Hypothalamus (tissue), 51 donors: ENCODE results near the gene MAD1L1.
"Not testable (repeated sequence)": the region's sequence is repeated elsewhere in the genome, so short reads cannot be mapped to it uniquely, and the experiment has no call there.

Experiments
- DNase-seq, 51 donors: peaks; one replicate each; lab custom pipeline; 2025; lab: John Stamatoyannopoulos, UW

MAD1L1 gene

DNA sequence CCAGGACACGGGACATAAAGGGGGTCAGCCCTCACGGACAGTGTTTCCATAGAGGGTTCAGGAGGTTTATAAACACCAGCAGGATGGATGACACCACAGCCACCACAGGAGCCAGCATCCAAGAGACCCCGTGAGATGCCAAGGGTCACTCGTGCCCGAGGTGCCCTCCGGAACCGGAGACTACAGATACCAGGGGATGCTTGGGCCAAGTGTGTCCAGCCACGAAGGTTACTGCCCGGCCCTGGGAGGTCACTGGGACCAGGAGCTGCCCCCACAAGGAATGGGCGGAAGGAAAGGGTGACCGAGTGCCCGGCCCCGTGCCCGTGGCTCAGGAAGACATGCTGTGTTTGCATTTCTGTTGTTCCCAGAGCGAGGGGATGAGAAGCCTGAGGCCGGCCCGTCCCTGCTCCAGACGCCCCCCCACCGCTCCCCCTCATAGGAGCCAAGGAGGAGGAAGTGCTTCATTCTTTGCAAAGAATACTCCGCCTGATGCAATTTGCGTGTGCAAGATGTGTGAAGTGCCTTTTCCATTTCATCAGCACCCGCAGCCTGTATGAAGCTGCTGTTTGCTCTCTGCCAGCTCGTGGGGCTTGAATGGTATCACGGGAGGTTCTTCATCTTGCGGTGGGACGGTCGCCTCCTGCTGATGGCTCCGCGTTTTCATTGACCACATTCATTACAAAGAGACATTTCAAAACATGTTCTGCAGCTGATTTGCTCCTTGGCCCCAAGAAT is 386.2 kb downstream of the MAD1L1 start:
- no peak for DNase-seq

DNA sequence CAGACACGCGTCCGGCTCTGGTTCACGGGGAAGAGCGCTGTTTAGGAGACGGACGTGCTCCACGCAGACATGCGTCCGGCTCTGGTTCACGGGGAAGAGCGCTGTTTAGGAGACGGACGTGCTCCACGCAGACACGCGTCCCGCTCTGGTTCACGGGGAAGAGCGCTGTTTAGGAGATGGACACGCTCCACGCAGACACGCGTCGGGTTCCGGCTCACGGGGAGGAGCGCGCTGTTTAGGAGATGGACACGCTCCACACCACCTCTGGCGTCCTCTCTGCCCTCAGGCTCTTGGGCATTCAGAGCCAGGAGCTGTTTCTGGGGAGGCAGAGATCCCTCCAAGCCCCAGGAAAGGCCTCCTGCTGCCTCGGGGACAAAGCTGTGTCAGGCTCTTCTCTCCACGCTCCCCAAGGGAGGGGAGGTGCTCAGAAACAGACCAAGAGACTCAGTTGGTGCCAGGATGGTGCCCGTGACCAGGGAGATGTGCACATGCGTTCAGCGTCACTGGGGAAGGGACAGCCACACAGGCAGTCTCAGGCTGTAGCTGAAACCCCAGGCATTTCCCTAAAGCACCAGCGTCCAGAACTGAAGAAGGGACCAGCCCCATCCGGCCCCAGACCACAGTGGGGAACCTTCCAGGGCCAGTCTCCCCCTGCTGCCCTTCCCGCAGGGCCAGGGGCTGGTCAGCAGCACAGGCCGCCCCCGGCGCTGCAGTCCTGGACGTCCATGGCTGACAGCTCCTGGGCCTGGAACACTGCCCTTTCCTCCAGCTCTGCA is 387.0 kb downstream of the MAD1L1 start:
- no peak for DNase-seq

DNA sequence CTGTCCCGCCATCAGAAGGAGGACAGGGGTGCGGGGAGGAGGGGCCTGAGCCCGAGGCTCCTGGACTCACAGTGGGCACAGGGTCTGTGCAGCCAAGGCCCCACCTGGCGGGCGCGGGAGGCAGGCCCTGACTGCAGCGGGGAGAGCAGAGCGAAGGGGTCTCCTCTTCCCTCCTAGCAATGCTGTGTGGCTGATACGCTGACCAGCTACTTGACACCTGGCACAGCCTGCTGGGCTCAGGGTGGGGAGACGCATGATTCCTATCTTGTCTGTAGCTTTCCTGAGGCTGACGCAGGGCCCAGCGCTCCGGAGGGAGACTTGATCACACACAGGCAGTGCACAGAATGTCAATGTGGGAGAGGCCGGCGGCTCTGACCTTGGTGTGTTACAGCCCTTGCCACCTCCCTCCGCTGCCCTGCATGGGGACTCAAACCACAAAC is 387.8 kb downstream of the MAD1L1 start:
- no peak for DNase-seq

DNA sequence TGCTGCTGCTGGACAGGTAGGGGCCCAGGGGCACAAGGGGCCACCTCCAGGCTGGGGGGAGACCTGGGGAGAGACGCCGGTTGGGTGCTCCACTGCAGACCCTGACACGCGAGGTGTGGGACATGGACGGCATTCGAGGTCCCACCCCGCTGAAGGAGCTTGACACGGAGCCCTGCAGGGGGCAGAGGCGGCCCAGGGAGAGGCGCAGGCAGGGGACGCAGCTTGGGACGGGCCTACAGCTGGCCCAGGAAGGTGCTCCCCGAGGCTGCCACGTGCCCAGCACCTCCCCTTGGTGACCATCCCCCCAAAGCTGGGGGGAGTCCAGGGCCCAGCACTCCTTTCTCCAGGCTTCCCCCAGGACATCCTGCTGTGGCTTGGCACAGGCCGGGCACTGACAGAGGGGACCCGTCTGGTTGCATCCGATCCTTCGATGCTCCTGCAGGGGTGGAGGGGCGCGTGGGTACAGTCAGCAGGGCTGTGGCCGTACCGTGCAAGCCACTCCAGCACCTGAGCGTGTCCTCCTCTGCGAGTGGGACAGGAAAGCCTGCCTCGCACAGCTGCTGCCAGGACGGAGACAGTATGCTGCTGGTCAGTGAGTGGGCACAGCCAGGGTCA is 388.3 kb downstream of the MAD1L1 start:
- DNase-seq: no peak

DNA sequence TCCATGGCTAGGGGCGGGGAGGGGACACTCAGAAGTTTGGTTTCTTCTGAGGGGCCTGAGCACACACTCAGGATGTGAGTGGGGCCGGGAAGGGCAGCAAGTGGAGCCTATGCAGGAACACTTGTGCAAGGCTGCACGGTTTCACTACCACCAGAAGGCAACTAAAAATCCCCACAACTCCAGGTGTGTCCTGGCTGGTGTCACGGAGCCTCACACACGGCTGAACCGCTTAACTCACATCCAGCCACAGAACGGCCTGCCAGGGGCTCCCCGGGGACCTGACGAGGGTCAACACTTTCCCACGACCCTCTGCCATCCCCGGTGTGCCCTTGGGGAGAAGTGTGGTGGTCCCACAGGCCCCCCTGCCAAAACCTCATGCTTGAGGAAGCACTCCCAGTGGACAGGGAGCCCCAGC is 388.8 kb downstream of the MAD1L1 start:
- no peak for DNase-seq

DNA sequence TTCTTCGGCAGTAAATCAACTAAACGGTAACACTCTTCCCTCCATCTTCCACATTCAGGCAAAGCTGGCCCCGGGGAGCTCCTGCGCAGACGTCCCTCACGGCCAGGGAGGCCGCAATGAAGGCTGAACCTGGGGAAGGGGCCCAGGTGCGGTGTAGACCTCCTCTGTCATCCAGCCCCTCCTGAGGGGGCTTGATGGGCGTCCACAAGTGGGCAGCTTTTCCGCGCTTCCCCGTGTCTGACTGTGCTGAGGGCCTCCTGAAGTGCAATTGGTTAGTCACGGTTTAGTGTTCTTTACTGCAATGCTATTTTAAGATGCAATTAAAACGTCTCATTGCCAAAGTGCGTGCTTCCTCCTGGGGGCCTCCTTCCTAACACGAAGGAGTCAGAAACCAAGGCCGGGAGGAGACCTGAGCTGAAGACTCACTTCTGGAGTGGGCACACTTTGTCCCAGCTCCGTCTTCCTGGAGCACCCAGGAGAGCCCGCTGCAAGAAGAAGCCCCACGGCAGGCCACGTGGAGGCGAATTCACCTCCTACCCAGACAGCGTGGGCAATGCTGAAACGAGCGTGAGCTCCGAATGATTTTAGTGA is 389.4 kb downstream of the MAD1L1 start:
- DNase-seq: peak in 2 of 51 donors; percentile 57 to 63

DNA sequence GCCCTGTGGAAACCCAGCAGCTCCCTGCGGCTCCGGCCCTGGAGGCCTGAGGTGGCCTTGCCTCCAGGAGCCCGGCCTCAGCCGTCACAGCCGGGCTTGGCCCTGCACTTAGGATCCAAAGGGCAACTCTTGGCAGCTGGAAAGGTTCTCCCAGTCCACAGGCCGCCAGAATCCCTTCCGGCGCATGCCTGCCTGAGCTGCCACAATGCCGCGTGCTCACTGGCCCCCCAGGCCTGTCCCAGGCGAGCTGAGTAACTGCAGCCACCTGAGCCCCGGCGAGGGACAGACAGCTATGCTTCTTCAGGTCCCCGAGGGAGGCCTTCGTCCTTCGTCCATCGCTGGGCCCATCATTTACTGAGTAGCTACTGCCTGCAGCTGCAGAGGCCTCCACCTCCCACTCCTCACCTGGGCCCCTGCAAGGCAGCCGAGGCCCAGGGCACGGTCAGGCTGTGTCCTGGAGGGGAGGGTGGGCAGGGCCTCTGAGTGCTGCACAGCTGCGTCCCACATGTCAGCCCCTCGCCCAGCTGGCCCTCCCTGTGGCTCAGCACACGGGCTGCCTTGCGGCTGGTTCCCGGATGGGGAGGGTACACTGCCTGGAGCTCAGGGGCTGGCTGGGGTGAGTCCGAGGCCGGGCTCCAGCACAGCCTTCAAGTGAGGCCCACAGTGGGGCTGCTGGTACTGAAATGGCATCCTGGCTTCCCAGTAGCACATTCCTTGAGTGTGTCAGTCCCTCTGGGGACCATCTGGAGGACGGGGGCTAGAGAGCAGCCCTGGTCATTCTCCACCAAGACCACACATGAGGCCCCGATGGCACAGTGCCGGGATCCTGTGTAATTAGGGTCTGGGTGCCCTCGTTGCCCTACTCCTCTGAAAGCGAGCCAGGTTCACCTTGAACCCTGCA is 390.2 kb downstream of the MAD1L1 start:
- DNase-seq: no peak

DNA sequence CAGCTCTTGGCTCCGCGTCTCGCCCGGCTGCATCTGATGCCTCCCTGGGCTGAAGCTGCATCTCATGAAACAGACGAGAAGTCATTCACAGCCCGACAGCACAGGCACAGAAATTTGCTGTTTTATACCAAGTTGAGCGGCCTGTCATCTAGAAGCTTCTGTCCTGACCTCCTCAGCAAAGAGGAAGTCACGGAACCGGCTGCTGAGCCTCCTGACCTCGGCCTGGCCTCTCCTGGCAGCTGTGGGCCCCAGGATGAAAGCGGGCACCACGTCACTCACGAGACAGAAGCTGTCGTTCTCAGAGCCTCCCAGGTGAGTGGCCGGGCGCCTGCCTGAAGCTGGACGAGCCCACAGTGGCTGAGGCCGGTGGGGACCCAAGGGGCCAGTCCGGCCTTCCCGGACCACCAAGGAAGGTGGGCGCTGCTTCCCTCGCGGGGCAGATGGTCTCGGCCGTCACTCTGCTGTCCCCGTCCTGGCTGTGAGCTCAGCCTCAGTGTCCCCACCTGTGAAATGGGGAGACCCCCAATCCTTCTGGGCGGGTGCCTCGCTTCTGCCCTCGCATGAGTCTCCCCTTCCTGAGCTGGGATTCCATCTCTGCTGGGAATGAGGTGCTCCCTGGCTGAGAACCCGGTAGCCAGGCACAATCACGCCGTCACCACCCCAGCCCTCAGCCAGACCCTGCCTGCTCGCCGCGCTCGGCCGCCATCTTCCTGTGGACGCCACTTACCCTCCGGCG is 391.3 kb downstream of the MAD1L1 start:
- not testable (repeated sequence) for DNase-seq

DNA sequence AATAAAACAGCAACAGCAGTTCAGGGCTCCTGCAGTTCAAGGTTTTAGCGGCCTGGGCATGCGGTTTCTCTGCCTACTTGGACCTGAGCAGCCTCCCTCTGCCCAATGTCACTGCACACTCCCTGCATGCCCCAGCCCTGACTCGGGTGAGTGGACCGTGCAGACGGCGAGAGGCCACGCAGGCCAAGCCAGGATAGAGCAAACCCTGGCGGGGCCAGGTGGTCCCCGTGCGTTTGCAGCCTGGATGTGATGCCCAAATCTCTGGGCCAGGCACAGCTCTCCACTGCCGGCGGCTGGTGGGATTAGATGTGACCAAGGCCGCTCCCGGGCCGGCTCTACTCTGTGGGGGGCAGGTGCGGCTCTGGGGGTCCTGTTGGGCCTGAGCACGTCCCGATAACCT is 392.0 kb downstream of the MAD1L1 start:
- DNase-seq: not testable (repeated sequence)

DNA sequence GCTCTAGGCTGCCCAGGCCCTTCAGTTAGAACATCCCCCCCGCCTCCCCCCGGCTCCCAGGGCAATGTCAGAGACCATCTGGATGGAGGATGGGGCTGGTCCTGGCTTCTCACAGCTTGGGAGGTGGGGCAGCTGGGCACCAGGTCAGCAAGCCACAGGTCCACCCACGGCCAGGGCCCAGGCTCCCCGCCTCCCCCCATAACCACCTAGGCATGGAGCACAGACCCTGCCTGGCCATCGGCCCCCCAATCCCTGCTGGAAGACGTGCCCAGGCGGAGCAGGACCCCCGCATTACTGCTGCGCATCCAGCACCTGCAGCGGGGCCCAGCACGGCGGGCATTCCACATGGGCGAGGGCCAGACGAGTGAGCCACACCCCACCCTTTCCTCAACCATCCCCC is 393.0 kb downstream of the MAD1L1 start:
- DNase-seq: no peak

DNA sequence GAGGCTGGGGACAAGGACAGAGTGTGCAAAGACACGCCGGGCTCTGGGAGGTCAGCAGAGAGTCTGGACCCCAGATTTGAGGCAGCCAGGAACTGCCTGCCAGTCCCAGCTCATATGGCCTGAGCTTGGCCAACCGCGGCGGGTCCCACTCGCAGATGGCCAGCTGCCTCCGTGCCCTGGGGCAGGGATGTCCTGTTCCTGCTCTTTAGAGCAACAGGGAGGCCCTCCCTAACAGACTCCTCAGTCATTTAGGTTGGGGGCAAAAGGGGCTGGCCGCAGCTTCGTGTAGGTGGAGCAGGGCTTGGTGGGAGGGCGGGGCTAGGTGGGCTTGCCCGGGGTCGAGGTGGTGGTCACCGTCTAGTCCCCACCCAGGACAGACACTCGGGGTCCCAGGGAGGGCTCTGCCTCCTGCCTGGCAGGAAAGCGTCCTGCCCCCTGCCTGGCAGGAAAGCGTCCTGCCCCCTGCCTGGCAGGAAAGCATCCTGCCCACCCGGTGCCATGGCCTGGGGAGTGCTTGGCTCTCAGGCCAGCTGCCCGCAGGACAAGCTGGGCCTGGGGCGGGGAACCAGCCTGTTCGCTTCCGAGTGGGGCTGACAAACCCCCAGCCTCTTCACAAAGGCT is 393.7 kb downstream of the MAD1L1 start:
- DNase-seq: not testable (repeated sequence)

DNA sequence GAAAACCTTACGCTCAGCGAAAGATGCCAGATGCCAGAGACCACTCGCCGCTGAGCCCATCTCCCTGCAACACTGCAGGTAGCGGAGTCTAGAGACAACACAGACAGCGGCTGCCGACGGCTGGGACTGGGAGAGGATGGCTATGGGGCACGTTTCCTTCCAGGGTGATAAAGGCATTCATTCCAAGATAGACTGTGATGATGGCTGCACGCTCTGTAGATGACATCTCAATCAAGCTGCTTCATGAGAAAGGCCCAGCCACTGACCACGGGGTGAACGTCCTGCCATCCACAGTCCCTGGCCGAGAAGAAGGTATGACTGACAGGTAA is 394.2 kb downstream of the MAD1L1 start:
- DNase-seq: not testable (repeated sequence)

DNA sequence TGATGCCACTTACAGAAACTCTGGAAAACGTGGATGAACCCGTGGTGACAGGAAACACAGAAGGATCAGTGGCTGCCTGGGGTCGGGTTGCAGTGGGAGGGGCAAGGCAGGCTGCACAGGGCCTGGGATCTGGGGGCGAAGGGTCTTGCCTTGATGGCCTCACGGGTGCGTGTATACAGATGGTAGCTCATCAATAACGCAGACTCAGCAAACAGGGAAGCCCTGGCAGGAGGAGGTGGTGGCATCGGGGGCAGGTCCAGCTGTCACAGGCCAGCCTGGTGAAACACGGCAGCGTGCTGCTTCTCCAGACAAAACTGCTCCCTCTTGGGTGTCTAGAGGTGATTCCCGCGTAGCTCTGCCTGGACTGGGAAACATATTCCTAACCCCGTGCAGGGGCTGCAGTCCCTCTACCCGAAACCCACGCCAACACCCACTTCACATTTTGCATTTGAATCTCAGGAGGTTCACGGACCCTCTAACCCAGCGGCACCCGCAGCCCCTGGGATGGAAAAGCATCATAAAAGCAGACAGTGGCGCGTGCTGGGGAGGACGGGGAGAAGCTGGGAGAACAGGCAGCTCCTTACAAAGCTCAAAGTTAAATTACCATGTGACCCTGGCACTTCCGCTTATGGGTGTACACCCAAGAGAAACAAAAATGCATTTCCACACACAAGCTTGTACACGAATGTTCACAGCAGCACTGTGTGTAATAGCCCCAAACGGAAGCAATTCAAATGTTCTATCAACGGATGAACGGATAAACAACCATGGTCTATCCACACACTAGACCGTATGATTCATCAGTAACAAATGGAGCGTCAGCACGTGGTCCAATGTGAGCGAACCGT is 394.8 kb downstream of the MAD1L1 start:
- DNase-seq: not testable (repeated sequence)

DNA sequence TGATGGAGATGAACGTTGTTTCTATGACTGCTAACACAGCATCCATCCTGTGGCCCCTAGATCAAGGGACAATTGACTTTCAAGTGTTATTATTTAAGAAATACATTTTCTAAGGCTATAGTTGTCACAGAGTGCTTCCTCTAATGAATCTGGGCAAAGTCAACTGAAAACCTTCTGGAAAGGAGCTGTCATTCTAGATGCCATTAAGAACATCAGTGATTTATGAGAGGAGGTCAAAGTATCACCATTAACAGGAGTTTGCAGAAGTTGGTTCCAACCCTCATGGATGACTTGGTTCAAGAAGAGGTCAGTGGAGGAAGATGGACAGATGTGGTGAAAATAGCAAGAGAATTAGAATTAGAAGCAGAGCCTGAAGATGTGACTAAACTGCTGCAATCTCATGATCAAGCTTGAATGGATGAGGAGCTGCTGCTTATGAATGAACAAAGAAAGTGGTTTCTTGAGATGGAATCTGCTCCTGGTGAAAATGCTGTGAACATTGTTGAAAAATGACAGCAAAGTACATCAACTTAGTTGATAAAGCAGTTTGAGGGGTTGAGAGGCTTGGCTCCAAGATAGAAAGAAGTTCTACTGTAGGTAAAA is 400.7 kb downstream of the MAD1L1 start:
- not testable (repeated sequence) for DNase-seq

DNA sequence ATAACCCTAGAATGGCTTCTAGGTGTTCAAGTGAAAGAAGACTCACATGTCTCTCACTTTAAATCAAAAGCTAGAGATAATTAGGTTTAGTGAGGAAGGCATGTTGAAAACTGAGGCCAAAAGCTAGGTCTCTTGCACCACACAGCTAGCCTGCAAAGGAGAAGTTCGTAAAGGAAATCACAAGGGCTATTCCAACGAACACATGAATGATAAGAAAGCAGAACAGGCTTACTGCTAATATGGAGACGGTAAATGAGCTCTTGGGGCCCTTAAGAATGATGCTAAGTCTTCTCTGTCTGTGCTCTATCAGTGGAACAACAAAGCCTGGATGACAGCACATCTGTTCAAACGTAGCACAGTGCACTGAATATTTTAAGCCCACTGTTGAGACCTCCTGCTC is 401.3 kb downstream of the MAD1L1 start:
- DNase-seq: not testable (repeated sequence)

DNA sequence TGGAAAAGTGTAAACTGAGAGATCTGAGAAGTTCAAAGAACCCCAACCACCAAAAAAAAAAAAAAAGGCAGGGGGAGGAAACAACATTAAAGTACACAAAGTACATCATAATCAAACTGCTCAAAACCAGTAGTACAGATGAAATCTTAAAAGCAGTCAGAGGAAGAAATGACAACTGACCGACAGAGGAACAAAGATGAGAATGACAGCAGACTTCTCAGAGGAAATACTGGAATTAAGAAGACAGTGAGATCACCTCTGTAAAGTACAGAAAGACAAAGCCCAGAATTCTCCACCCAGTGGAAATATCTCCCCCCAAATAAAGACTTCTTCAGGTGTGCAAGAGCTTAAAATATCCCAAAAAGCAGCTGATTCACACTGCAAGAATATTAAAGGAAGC is 403.1 kb downstream of the MAD1L1 start:
- DNase-seq: not testable (repeated sequence)

DNA sequence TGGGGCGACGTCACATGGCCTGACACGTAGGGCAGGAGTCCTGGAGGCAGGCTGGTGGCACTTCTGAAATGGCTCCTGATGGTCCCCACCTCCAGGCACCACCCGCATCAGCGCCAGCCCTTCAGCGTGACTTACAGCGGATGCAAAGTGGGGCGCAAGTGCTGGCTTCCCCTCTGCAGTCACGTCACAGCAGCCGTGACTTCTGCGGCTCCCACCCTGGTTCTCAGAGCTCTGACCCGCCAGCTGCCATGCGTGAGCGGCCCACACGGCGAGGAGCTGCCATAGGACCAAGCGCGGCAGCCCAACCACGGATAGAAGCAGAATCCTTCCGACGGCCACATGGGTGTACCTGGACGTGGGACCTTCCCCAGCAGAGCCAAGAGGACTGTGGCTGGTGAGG is 403.6 kb downstream of the MAD1L1 start:
- no peak for DNase-seq

DNA sequence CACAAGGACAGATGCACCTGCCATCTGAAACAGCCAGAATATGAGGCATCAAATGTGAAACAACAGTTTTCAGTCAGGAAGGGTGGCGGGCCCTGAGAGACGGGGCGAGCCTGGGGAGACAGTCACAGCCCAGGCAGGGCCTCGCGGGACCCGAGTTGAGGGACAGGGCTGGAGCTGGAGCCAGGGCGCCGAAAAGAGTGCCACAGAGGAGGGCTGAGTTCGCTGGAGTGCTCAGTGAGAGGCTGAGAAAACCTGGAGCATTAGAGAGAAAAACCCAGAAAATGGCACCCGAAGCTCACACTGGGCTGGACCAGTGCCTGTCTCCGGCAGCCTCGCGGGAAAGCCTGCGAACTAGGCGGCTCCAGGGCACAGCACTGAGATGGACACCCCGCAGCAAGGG is 404.6 kb downstream of the MAD1L1 start:
- not testable (repeated sequence) for DNase-seq
